Hindlimb muscle (tissue), 1 donor: ENCODE data around the gene COX5A. TPM values are rescaled to one million over a fixed set of nuclear protein-coding genes. Genes with fewer than 3 reads are reported as not detected.

Experiments used
- polyA plus RNA-seq: library from polyadenylated mRNA; unstranded; fragments of 120-200 nt; gene quantifications from one replicate; pipeline ENCODE4 v1.2.1, GENCODE V29; 2013; ENCODE audit not compliant: insufficient read length

Gene COX5A
- polyA plus RNA-seq, 1 donor, result 243 TPM

Other genes starting within 250 kb of the COX5A start
- gene EDC3, start 242.0 kb downstream of the COX5A start, polyA plus RNA-seq, result 29.3 TPM
- not detected for gene CYP1A1, start 212.5 kb downstream of the COX5A start, polyA plus RNA-seq
- not detected for gene CYP1A2, start 189.2 kb downstream of the COX5A start, polyA plus RNA-seq
- 36.3 TPM for gene CSK, start 156.0 kb downstream of the COX5A start, polyA plus RNA-seq
- gene LMAN1L, start 125.2 kb downstream of the COX5A start, polyA plus RNA-seq, result not detected
- not detected for gene CPLX3, start 111.4 kb downstream of the COX5A start, polyA plus RNA-seq
- gene ULK3, start 94.9 kb downstream of the COX5A start, polyA plus RNA-seq, result 49.3 TPM
- gene SCAMP2, start 64.7 kb downstream of the COX5A start, polyA plus RNA-seq, result 67.5 TPM
- 63.5 TPM for gene MPI, start 48.0 kb downstream of the COX5A start, polyA plus RNA-seq
- gene FAM219B, start 31.2 kb downstream of the COX5A start, polyA plus RNA-seq, result 49.7 TPM
- 1.1 TPM for gene RPP25, start 18.7 kb upstream of the COX5A start, polyA plus RNA-seq
- gene SCAMP5, start 57.5 kb upstream of the COX5A start, polyA plus RNA-seq, result 3.9 TPM
- 7.4 TPM for gene PPCDC, start 85.5 kb upstream of the COX5A start, polyA plus RNA-seq